SK-N-SH treated with all-trans-retinoic acid at 6 μM for 48 hours (cell line): ENCODE data around the gene PDCD6IP.

Source experiments
- ATAC-seq: fragments of 200-7000 bp; cut with Tn5 transposase; 3 replicates; pipeline ENCODE4 v1.9.1; 2020; ENCODE audit warnings: mild to moderate bottlenecking, moderate library complexity
- ARNTL ChIP-seq: fragments of 450-650 bp; formaldehyde crosslinking; IDR thresholded peaks from 2 replicates; pipeline ENCODE4 v1.5.0; 2020; ENCODE audit warnings: low read depth, mild to moderate bottlenecking, moderate library complexity, borderline replicate concordance
- BACH2 ChIP-seq: fragments of 250-450 bp; sonication (Bioruptor Pico); IDR thresholded peaks from 2 replicates; pipeline ENCODE4 v1.9.0; 2021; ENCODE audit warnings: mild to moderate bottlenecking, borderline replicate concordance
- CREB5 ChIP-seq: fragments of 250-450 bp; sonication (Bioruptor Pico); IDR thresholded peaks from 2 replicates; pipeline ENCODE4 v1.5.1; 2020; ENCODE audit warnings: low read depth, mild to moderate bottlenecking, moderate library complexity
- CSDC2 ChIP-seq: fragments of 250-450 bp; sonication (Bioruptor Pico); IDR thresholded peaks from 2 replicates; pipeline ENCODE4 v1.5.0; 2020; ENCODE audit warnings: mild to moderate bottlenecking, moderate library complexity
- CSRNP3 ChIP-seq: fragments of 250-450 bp; sonication (Bioruptor Pico); IDR thresholded peaks from 2 replicates; pipeline ENCODE4 v1.5.1; 2021; ENCODE audit warnings: mild to moderate bottlenecking, moderate library complexity
- ESRRG ChIP-seq: fragments of 250-450 bp; sonication (Bioruptor Pico); IDR thresholded peaks from 2 replicates; pipeline ENCODE4 v1.6.1; 2021; ENCODE audit warnings: mild to moderate bottlenecking
- GLIS3 ChIP-seq: fragments of 250-450 bp; sonication (Bioruptor Pico); IDR thresholded peaks from 2 replicates; pipeline ENCODE4 v1.5.0; 2020; ENCODE audit warnings: mild to moderate bottlenecking, moderate library complexity
- ISL1 ChIP-seq: fragments of 250-450 bp; sonication (Bioruptor Pico); IDR thresholded peaks from 2 replicates; pipeline ENCODE4 v2.1.2; 2022; ENCODE audit warnings: mild to moderate bottlenecking, moderate library complexity
- PATZ1 ChIP-seq: fragments of 250-450 bp; sonication (Bioruptor Pico); IDR thresholded peaks from 2 replicates; pipeline ENCODE4 v1.8.0; 2020; ENCODE audit warnings: mild to moderate bottlenecking, moderate library complexity, borderline replicate concordance
- POU6F1 ChIP-seq: fragments of 250-450 bp; sonication (Bioruptor Pico); IDR thresholded peaks from 2 replicates; pipeline ENCODE4 v1.8.0; 2021; ENCODE audit warnings: low read depth, mild to moderate bottlenecking, moderate library complexity, borderline replicate concordance
- PPARA ChIP-seq: fragments of 250-450 bp; sonication (Bioruptor Pico); IDR thresholded peaks from 2 replicates; pipeline ENCODE4 v1.5.0; 2020; ENCODE audit warnings: mild to moderate bottlenecking, borderline replicate concordance
- RARB ChIP-seq: fragments of 250-450 bp; sonication (Bioruptor Pico); IDR thresholded peaks from 2 replicates; pipeline ENCODE4 v1.8.0; 2021; ENCODE audit warnings: mild to moderate bottlenecking, moderate library complexity
- SNAI2 ChIP-seq: fragments of 250-450 bp; sonication (Bioruptor Pico); IDR thresholded peaks from 2 replicates; pipeline ENCODE4 v1.5.0; 2020; ENCODE audit warnings: mild to moderate bottlenecking, moderate library complexity
- TCF4 ChIP-seq: fragments of 250-450 bp; sonication (Bioruptor Pico); IDR thresholded peaks from 2 replicates; pipeline ENCODE4 v1.8.0; 2021; ENCODE audit warnings: mild to moderate bottlenecking, moderate library complexity, borderline replicate concordance
- TOX ChIP-seq: fragments of 250-450 bp; sonication (Bioruptor Pico); IDR thresholded peaks from 2 replicates; pipeline ENCODE4 v1.8.0; 2021; ENCODE audit warnings: mild to moderate bottlenecking, moderate library complexity, borderline replicate concordance
- TSHZ2 ChIP-seq: fragments of 250-450 bp; sonication (Bioruptor Pico); IDR thresholded peaks from 2 replicates; pipeline ENCODE4 v1.5.0; 2020; ENCODE audit warnings: mild to moderate bottlenecking, moderate library complexity
- ZC3H10 ChIP-seq: fragments of 250-450 bp; sonication (Bioruptor Pico); IDR thresholded peaks from 2 replicates; pipeline ENCODE4 v1.5.1; 2021; ENCODE audit warnings: mild to moderate bottlenecking, moderate library complexity
- ZFP3 ChIP-seq: fragments of 250-450 bp; sonication (Bioruptor Pico); IDR thresholded peaks from 2 replicates; pipeline ENCODE4 v1.5.0; 2020; ENCODE audit warnings: mild to moderate bottlenecking, moderate library complexity
- ZFP30 ChIP-seq: fragments of 450-650 bp; formaldehyde crosslinking; IDR thresholded peaks from 2 replicates; pipeline ENCODE4 v1.5.0; 2022; ENCODE audit warnings: mild to moderate bottlenecking, moderate library complexity
- ZNF565 ChIP-seq: fragments of 450-650 bp; formaldehyde crosslinking; conservative IDR thresholded peaks from 2 replicates; pipeline ENCODE4 v1.5.0; 2020; ENCODE audit warnings: low read depth, mild to moderate bottlenecking, moderate library complexity
- ZNF70 ChIP-seq: fragments of 450-650 bp; formaldehyde crosslinking; IDR thresholded peaks from 2 replicates; pipeline ENCODE4 v1.5.0; 2020; ENCODE audit warnings: mild to moderate bottlenecking, moderate library complexity
- ZNF8 ChIP-seq: fragments of 450-650 bp; formaldehyde crosslinking; IDR thresholded peaks from 2 replicates; pipeline ENCODE4 v1.5.0; 2020; ENCODE audit warnings: mild to moderate bottlenecking, moderate library complexity

The PDCD6IP gene

GRCh38 chr3:33892655-33893054, 94.2 kb downstream of the PDCD6IP start:
- no peak for TF ChIP-seq ARNTL (CRISPR knock-in tag)
- no peak for TF ChIP-seq RARB (CRISPR knock-in tag)
- TF ChIP-seq PATZ1 (CRISPR knock-in tag), result no peak
- no peak for TF ChIP-seq PPARA (CRISPR knock-in tag)
- TF ChIP-seq ISL1 (CRISPR knock-in tag), result no peak
- no peak for TF ChIP-seq TCF4 (CRISPR knock-in tag)
- no peak for TF ChIP-seq ZNF8
- no peak for TF ChIP-seq ZFP3 (CRISPR knock-in tag)
- TF ChIP-seq CSDC2, result no peak
- no peak for TF ChIP-seq ZNF70 (CRISPR knock-in tag)
- no peak for TF ChIP-seq ZFP30
- TF ChIP-seq SNAI2, result no peak
- TF ChIP-seq BACH2 (CRISPR knock-in tag), result no peak
- TF ChIP-seq GLIS3 (CRISPR knock-in tag), result no peak
- TF ChIP-seq CSRNP3 (CRISPR knock-in tag), result no peak
- no peak for TF ChIP-seq ZNF565 (CRISPR knock-in tag)
- TF ChIP-seq TOX (CRISPR knock-in tag), result no peak
- no peak for ATAC-seq

- ATAC-seq, result no peak
- TF ChIP-seq ISL1 (CRISPR knock-in tag) (no peak), SNAI2 (no peak), PPARA (CRISPR knock-in tag) (no peak), ZNF8 (no peak), ESRRG (CRISPR knock-in tag) (no peak)
Observed at GRCh38 chr3:33895658-33896057, 97.2 kb downstream of the PDCD6IP start.

- ATAC-seq, result no peak
- TF ChIP-seq ISL1 (CRISPR knock-in tag), result no peak
- TF ChIP-seq ZFP3 (CRISPR knock-in tag), result no peak
- TF ChIP-seq SNAI2, result no peak
- TF ChIP-seq ESRRG (CRISPR knock-in tag), result no peak
- TF ChIP-seq TOX (CRISPR knock-in tag), result no peak
- no peak for TF ChIP-seq BACH2 (CRISPR knock-in tag)
- TF ChIP-seq CREB5, result no peak
- no peak for TF ChIP-seq RARB (CRISPR knock-in tag)
- TF ChIP-seq ZC3H10, result no peak
- TF ChIP-seq ZNF8, result no peak
- no peak for TF ChIP-seq CSDC2
- TF ChIP-seq POU6F1 (CRISPR knock-in tag), result no peak
- no peak for TF ChIP-seq TSHZ2 (CRISPR knock-in tag)
- no peak for TF ChIP-seq PATZ1 (CRISPR knock-in tag)
Observed at GRCh38 chr3:33897306-33897705, 98.9 kb downstream of the PDCD6IP start.
